ENCODE measurements around the gene ELFN1.

ELFN1 gene

GRCh38 chr7:1669954-1670893 is at the start of gene ELFN1:
TSS of gene ELFN1 (plus strand) at chr7:1670277. CDS start at chr7:1744597, 74,320 bp downstream.
- DNase-seq: no peak

GRCh38 chr7:1620835-1621234 is 49.2 kb upstream of the ELFN1 start:
- DNase-seq: no peak

DNA sequence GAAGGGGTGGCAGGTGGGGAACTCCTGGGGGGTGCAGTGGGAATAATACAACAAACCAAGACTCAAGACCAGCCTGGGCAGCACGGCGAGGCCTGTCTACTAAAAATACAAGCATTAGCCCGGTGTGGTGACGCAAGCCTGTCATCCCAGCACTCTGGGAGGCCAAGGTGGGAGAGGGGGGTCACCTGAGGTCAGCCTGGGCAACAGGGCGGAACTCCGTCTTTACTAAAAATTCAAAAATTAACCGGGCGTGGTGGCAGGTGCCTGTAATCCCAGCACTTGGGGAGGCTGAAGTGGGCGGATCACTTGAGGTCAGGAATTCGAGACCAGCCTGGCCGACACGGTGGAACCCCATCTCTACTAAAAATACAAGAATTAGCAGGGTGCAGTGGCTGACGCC is 48.4 kb upstream of the ELFN1 start:
- DNase-seq: no peak

DNA sequence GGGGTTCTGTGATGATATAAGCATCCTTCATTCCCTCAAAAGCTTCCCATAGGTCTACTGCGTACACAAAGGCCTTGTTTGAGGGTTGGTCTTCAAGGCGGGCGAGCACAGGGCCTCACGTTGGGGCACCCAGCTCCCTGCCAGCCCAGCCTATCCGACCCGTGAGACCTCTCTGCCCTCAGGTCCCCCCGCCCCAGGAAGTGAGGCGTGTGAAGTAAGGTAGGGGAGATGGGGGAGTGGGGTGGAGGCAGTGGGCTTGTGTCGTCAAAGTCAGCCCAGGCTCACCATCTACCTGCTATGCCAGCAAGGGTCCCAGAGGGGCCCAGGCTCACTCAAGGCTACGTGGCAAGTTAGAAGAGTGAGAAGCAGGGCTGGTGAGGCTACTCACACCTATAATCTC is 47.6 kb upstream of the ELFN1 start:
- DNase-seq: no peak

- DNase-seq: no peak
These were observed 46.3 kb upstream of the ELFN1 start for GRCh38 chr7:1623810-1624209.

DNA sequence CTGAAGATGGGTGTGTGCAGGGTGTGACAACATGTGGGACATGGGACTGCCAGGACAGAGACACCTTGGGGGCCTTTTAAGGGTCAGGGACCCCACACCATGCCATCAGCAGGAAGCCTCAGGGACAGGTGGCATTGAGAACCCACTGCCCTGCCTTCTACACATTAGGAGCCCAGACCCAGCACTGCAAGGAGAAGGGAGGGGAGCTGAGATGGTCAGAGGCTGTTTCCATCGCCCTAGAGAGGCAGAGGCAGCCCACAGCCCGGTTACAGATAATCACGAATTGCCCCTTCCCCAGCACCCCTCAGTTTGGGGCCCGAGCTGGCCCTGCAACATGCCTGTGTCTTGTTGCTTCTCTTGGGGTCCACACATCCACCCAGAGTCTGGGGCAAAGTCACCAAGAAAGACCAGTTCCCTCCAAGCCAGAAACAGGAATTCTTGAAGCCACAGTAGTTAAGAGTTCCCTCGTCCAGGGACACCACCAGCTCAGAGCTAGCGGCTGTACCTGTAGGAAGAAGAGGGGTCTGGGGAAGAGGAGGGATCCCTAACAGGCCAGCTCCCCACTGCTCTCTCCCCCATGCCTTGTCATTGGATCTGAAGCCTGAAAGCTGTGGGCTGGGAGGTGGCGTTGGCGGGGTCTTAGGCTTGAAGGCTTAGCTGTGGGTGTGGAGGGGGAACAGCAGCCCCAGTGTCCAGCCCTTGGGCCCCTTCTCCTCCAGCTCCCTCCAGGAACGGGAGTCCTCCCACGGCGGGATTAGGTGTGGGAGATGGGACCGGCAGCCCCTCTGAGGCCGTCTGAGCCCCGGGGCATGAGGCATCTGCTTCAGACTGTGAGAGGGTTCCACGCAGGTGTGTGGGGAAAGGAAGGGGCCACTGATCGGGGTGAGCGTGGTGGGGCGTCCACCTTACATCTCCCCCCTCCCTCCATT is 44.8 kb upstream of the ELFN1 start:
- DNase-seq: no peak

GRCh38 chr7:1626769-1627168 is 43.3 kb upstream of the ELFN1 start:
- DNase-seq: no peak

DNA sequence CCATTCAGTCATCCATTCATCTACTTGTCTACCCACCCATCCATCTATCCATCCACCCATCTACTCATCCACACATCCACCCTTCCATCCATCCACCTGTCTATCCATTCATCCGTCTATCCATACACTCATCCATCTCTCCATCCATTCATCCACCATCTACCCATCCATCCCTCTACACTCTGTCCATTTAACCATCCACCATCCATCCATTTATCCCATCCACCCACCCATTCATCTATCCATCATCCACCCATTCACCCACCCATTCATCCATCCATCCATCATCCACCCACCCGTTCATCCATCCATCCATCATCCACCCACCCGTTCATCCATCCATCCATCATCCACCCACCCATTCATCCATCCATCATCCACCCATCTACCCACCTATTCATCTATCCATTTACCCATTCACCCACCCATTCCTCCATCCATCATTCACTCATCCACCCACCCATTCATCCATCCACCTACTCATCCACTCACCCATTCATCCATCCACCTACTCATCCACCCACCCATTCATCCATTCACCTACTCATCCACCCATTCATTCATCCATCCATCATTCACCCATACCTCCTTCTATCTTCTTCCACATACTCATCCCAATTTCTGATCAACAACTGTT is 39.3 kb upstream of the ELFN1 start:
- DNase-seq: no peak

DNA sequence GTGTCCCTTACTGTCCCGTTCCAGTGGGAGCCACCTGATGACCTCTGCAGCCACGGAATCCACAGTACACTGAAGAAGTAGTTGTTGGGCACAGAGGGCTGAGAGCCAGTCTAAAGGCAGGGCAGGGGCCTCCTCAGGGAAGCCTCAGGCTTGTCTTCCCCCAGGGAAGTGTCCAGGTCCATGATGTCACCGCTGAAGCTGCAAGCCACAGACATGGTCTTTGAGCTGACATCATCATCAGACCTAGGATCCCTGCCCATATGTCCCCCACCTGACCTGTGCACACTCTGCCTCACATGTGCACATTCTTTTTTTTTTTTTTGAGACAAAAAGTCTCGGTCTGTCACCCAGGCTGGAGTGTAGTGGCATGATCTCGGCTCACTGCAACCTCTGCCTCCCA is 38.4 kb upstream of the ELFN1 start:
- DNase-seq: no peak

GRCh38 chr7:1632506-1632905 is 37.6 kb upstream of the ELFN1 start:
- no peak for DNase-seq

DNA sequence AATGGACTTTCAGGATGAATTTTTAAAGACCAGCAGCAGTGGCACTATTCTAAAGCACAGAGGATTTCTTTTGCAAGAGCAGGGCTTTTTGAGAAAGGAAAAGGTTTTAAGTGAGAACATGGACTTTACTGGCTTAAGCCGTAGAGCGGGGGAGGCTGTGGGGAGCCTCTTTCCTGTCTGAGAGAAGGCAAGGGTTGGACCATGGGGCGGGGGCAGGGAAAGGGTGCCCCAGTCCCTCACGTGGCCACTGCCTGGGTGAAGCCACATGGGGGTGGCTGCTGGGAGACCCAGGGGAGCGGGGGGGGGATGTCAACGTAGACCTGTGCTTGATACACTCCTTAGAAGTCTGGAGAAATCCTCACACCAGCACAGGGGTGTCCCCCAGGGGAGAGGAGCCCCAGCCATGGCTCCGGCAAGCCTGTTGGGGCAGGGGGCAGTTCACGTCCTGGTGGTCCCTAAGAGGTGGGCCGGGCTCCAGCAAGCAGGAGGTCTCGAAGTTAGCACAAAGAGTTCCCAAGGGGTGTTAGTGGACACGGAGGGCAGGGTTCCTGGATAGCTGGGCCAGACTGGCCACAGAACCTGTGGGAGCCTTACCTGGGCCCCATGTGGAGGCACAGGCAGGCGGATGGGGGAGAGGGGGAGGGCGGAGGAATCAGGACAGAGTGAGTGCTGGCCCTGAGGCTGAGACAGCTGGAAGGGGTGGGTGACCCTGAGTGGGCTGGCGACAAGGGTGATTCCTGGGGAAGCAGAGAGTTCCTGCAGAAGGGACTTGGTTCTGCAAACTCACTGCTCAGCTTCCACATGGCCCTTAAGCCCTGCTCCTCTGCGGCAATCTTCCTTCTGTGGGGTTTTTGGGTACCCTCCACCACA is 36.9 kb upstream of the ELFN1 start:
- no peak for DNase-seq

DNA sequence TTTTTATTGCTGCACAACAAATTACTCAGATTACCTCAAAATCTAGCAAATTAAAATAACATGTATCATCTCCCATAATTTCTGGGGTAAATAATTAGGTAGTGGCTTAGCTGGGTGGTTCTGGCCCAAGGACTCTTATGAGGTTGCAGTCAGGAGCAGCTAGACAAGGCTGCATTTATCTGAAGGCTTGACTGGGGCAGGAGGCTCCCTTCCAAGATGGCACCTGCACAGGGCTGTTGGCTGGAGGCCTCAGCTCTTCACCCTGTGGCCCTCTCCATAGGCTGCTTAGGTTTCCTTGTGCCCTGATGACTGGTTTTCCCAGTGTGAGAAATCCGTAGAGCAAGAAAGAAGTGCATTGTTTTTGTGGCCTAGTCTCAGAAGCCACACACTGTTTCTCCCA is 34.7 kb upstream of the ELFN1 start:
- DNase-seq: no peak

DNA sequence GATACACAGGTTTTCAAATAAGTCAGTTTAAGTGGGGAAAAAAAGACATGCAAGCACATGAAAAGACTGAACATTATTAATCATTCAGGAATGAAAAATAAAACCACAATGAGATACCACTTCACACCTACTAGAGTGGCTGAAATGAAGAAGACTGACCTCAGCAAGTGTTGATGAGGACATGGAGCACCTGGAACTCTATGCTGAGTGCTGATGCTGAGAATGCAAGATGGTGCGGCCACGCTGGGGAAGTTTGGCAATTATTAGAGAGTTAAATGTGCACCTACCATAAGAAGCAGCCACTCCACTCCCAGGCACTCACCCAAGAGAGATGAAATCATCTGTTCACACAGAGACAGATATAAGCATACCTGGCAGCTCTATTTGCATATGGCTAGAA is 32.9 kb upstream of the ELFN1 start:
- no peak for DNase-seq

DNA sequence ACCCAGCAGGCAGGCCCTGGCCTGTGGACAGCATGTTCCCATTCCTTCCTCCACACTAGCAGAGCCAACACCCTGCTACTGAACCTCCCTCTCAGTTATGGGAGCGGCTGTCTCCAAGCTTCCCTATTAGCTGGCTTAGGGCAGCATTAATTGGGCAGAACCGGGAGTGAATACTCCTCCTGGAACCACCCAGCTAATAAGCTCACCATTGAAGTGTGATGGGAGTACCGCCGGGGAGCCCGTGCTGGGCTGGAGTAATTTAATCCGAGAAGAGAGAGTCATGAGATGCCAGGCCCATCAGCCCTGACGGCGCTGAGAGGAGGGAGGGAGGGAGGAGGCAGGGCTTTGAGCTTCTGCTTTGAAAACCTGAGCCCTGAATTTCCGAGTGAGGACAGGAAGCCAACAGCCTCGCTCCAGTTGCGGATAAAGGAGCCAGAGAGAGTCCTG is 31.8 kb upstream of the ELFN1 start:
- no peak for DNase-seq

GRCh38 chr7:1639071-1639470 is 31.0 kb upstream of the ELFN1 start:
- no peak for DNase-seq

DNA sequence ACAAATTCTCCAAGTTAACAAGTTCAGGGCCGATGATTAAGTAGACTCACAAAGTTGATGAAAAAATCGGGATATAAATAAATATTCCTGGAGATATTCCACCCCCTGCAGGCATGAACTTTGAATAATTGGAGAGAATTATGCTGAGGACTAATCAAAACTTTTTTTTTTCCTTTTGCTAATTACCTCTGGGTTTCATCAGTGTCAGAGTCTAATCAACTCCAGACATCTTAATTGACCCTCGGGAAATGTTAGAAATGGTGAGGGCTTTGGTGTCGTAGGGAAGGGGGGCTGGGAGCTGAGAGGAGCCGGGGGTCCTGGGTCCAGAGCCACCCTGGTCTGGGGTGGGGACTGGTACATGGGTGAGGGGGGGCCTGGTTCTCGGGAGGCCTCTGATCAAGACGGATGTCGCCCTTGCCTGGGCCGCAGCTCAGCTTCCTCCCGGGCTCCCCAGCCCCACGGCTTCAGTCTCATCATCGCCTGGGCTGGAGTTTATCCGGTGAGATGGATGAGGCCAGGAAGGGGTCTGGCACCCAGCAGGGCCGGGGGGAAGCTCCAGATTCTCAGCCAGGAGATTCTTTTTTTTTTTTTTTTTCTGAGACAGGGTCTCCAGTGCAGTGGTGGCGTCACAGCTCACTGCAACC is 30.4 kb upstream of the ELFN1 start:
- no peak for DNase-seq

- no peak for DNase-seq
These were observed 29.5 kb upstream of the ELFN1 start for GRCh38 chr7:1640376-1641172.

- DNase-seq: no peak
These were observed 28.9 kb upstream of the ELFN1 start for GRCh38 chr7:1641173-1641572.

DNA sequence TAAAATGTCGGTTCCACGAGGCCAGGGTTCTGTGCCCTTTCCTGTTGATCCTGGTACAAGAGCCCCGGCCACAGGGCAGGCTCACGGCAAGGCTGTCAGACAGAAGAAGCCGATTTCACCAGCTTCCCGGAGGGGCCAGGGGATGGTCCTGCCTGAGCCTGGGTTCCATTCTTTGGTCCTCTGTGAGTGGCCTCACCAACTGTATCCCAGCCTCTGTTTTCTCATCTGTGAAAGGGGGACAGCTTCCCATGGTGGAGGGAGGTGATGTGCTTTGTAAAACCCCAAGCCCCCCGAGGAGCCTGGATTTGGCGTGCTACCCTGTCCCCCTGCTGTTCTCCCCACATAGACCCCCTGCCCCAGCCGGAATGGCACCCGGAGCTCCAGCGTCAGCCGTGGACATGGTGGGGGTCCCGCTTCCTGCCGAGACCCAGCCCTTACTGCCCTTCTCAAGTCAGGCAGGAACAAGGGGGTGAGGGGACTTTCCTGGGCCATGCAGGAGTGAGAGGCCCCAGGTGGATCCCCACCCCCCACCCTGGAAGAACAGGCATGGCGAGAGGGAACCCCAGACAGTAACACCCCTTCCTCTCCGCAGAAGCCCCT is 28.3 kb upstream of the ELFN1 start:
- no peak for DNase-seq

- DNase-seq: no peak
These were observed 27.8 kb upstream of the ELFN1 start for GRCh38 chr7:1642291-1642731.

Measured in hippocampal formation (tissue), 2 donors.